WTC11 (cell line): ENCODE data around the gene HES2. TPM values are rescaled to one million over a fixed set of nuclear protein-coding genes. Genes with fewer than 3 reads are reported as not detected.

Experiments used
- AFF4 ChIP-seq: sonication (generic); formaldehyde crosslinking; IDR thresholded peaks from 2 replicates; pipeline ENCODE4 v1.8.1; 2023; ENCODE audit warnings: mild to moderate bottlenecking, missing genetic modification reagents, borderline replicate concordance
- CREB1 ChIP-seq: sonication (generic); formaldehyde crosslinking; IDR thresholded peaks from 2 replicates; pipeline ENCODE4 v1.8.0; 2023; ENCODE audit warnings: mild to moderate bottlenecking, missing genetic modification reagents
- E2F1 ChIP-seq: sonication (generic); formaldehyde crosslinking; IDR thresholded peaks from 2 replicates; pipeline ENCODE4 v1.8.0; 2022; ENCODE audit warnings: mild to moderate bottlenecking, missing genetic modification reagents
- EMX1 ChIP-seq: fragments of 250-450 bp; sonication (Bioruptor Pico); IDR thresholded peaks from 2 replicates; pipeline ENCODE4 v1.8.0; 2021; ENCODE audit warnings: mild to moderate bottlenecking
- FOXJ3 ChIP-seq: sonication (generic); formaldehyde crosslinking; IDR thresholded peaks from 2 replicates; pipeline ENCODE4 v1.9.0; 2021; ENCODE audit warnings: missing genetic modification reagents, mild to moderate bottlenecking, borderline replicate concordance
- GRHL2 ChIP-seq: fragments of 250-450 bp; sonication (Bioruptor Pico); IDR thresholded peaks from 2 replicates; pipeline ENCODE4 v1.8.0; 2022; ENCODE audit warnings: mild to moderate bottlenecking, moderate library complexity; ENCODE audit not compliant: insufficient replicate concordance, severe bottlenecking
- IRF2 ChIP-seq: sonication (generic); formaldehyde crosslinking; IDR thresholded peaks from 2 replicates; pipeline ENCODE4 v1.8.0; 2022; ENCODE audit warnings: low read depth, missing genetic modification reagents, borderline replicate concordance
- JAZF1 ChIP-seq: fragments of 250-450 bp; sonication (Bioruptor Pico); IDR thresholded peaks from 2 replicates; pipeline ENCODE4 v1.9.0; 2021; ENCODE audit warnings: moderate library complexity, mild to moderate bottlenecking, inconsistent platforms
- JUN ChIP-seq: sonication (generic); formaldehyde crosslinking; IDR thresholded peaks from 2 replicates; pipeline ENCODE4 v1.8.0; 2023; ENCODE audit warnings: mild to moderate bottlenecking, missing genetic modification reagents
- KAT7 ChIP-seq: sonication (generic); formaldehyde crosslinking; IDR thresholded peaks from 2 replicates; pipeline ENCODE4 v1.8.1; 2023; ENCODE audit warnings: missing genetic modification reagents, mild to moderate bottlenecking, borderline replicate concordance
- MLX ChIP-seq: sonication (generic); formaldehyde crosslinking; IDR thresholded peaks from 2 replicates; pipeline ENCODE4 v1.8.1; 2023; ENCODE audit warnings: mild to moderate bottlenecking, missing genetic modification reagents, moderate library complexity
- NFATC4 ChIP-seq: fragments of 250-450 bp; sonication (Bioruptor Pico); IDR thresholded peaks from 2 replicates; pipeline ENCODE4 v1.9.0; 2021; ENCODE audit warnings: mild to moderate bottlenecking
- NFE2L1 ChIP-seq: sonication (generic); formaldehyde crosslinking; IDR thresholded peaks from 2 replicates; pipeline ENCODE4 v1.8.1; 2023; ENCODE audit warnings: missing genetic modification reagents
- NR1H2 ChIP-seq: sonication (generic); formaldehyde crosslinking; IDR thresholded peaks from 2 replicates; pipeline ENCODE4 v1.9.0; 2021; ENCODE audit warnings: mild to moderate bottlenecking, moderate library complexity, missing genetic modification reagents
- NR2C2 ChIP-seq: sonication (generic); formaldehyde crosslinking; IDR thresholded peaks from 2 replicates; pipeline ENCODE4 v1.8.0; 2022; ENCODE audit warnings: mild to moderate bottlenecking, missing genetic modification reagents
- NR3C1 ChIP-seq: sonication (generic); formaldehyde crosslinking; conservative IDR thresholded peaks from 2 replicates; pipeline ENCODE4 v1.8.1; 2023; ENCODE audit warnings: low read depth, mild to moderate bottlenecking, missing genetic modification reagents
- OVOL2 ChIP-seq: fragments of 250-450 bp; sonication (Bioruptor Pico); IDR thresholded peaks from 2 replicates; pipeline ENCODE4 v1.9.0; 2021; ENCODE audit warnings: mild to moderate bottlenecking, borderline replicate concordance
- SMAD3 ChIP-seq: sonication (generic); formaldehyde crosslinking; IDR thresholded peaks from 2 replicates; pipeline ENCODE4 v1.8.0; 2022; ENCODE audit warnings: missing genetic modification reagents, mild to moderate bottlenecking, borderline replicate concordance
- SP1 ChIP-seq: sonication (generic); formaldehyde crosslinking; conservative IDR thresholded peaks from 2 replicates; pipeline ENCODE4 v1.8.1; 2022; ENCODE audit warnings: missing genetic modification reagents
- TCF7 ChIP-seq: sonication (generic); formaldehyde crosslinking; IDR thresholded peaks from 2 replicates; pipeline ENCODE4 v1.8.0; 2022; ENCODE audit warnings: mild to moderate bottlenecking, low read depth, missing genetic modification reagents, moderate library complexity
- TEAD4 ChIP-seq: sonication (generic); formaldehyde crosslinking; IDR thresholded peaks from 2 replicates; pipeline ENCODE4 v1.8.0; 2022; ENCODE audit warnings: mild to moderate bottlenecking, missing genetic modification reagents
- USF1 ChIP-seq: sonication (generic); formaldehyde crosslinking; IDR thresholded peaks from 2 replicates; pipeline ENCODE4 v1.8.0; 2022; ENCODE audit warnings: mild to moderate bottlenecking, missing genetic modification reagents
- USF2 ChIP-seq: sonication (generic); formaldehyde crosslinking; IDR thresholded peaks from 2 replicates; pipeline ENCODE4 v1.8.1; 2023; ENCODE audit warnings: mild to moderate bottlenecking, missing genetic modification reagents, moderate library complexity
- ZNF121 ChIP-seq: sonication (generic); formaldehyde crosslinking; IDR thresholded peaks from 2 replicates; pipeline ENCODE4 v1.8.0; 2023; ENCODE audit warnings: missing genetic modification reagents
- ZNF138 ChIP-seq: sonication (generic); formaldehyde crosslinking; conservative IDR thresholded peaks from 2 replicates; pipeline ENCODE4 v1.8.1; 2022; ENCODE audit warnings: mild to moderate bottlenecking, moderate library complexity, missing genetic modification reagents
- ZNF219 ChIP-seq: sonication (generic); formaldehyde crosslinking; IDR thresholded peaks from 2 replicates; pipeline ENCODE4 v1.8.0; 2023; ENCODE audit warnings: missing genetic modification reagents, mild to moderate bottlenecking, borderline replicate concordance
- ZNF423 ChIP-seq: fragments of 250-450 bp; sonication (Bioruptor Pico); IDR thresholded peaks from 2 replicates; pipeline ENCODE4 v2.1.2; 2022; ENCODE audit warnings: mild to moderate bottlenecking, moderate library complexity
- ZSCAN18 ChIP-seq: fragments of 250-450 bp; sonication (Bioruptor Pico); IDR thresholded peaks from 2 replicates; pipeline ENCODE4 v2.1.2; 2022; ENCODE audit warnings: mild to moderate bottlenecking, moderate library complexity
- total RNA-seq: library from RNA; stranded (reverse); gene quantifications from 3 replicates; pipeline ENCODE4 v1.2.3, GENCODE V29; 2021

Gene HES2
- total RNA-seq, 1 experiment from 2014 or later = 2.7 TPM

GRCh38 chr1:6393400-6394187 lies 26.1 kb downstream of the HES2 start, which contains the start of gene ACOT7 (continued):
- TF ChIP-seq ZNF138 (CRISPR knock-in tag) (no peak), OVOL2 (CRISPR knock-in tag) (no peak), TCF7 (CRISPR knock-in tag) (no peak), TEAD4 (CRISPR knock-in tag) (no peak), SMAD3 (CRISPR knock-in tag) (no peak), USF1 (CRISPR knock-in tag) (peak; percentile 38; the same call in 1 of the 2 replicates), IRF2 (CRISPR knock-in tag) (no peak), JAZF1 (CRISPR knock-in tag) (no peak), MLX (CRISPR knock-in tag) (no peak), FOXJ3 (CRISPR knock-in tag) (no peak), CREB1 (no peak), NFE2L1 (no peak), KAT7 (CRISPR knock-in tag) (no peak), ZSCAN18 (CRISPR knock-in tag) (no peak), ZNF121 (CRISPR knock-in tag) (no peak), NR3C1 (CRISPR knock-in tag) (no peak), ZNF423 (CRISPR knock-in tag) (no peak), E2F1 (CRISPR knock-in tag) (no peak), NR1H2 (no peak), EMX1 (no peak), GRHL2 (CRISPR knock-in tag) (no peak), JUN (CRISPR knock-in tag) (no peak), SP1 (CRISPR knock-in tag) (peak; percentile 63), USF2 (CRISPR knock-in tag) (peak; percentile 46; the same call in 1 of the 2 replicates), AFF4 (CRISPR knock-in tag) (no peak), NR2C2 (CRISPR knock-in tag) (no peak), NFATC4 (CRISPR knock-in tag) (no peak), ZNF219 (CRISPR knock-in tag) (no peak)
